HG03159 (cell line): ENCODE results near the gene GPR78.

Source experiments
- ATAC-seq: cut with Tn5 transposase; IDR thresholded peaks from one replicate; pipeline ENCODE4 v1.9.1; 2021; ENCODE audit warnings: mild to moderate bottlenecking, moderate library complexity; ENCODE audit not compliant: unreplicated experiment

Gene GPR78

DNA sequence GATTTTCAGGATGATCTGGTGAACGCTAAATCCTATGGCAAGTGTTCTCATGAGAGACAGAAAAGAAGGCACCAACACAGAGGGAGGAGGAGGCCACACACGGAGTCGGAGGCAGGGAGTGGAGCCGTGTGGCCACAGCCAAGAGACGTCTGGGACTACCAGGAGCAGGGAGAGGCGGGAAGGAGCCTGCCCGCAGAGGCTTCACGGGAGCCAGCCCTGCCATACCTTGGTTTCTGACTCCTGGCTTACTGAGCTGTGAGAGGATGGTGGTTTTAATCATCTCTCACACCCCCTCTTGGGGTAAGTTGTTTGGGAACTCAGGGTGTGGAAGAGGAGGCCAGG, 33.5 kb upstream of the GPR78 start:
- ATAC-seq = no peak

DNA sequence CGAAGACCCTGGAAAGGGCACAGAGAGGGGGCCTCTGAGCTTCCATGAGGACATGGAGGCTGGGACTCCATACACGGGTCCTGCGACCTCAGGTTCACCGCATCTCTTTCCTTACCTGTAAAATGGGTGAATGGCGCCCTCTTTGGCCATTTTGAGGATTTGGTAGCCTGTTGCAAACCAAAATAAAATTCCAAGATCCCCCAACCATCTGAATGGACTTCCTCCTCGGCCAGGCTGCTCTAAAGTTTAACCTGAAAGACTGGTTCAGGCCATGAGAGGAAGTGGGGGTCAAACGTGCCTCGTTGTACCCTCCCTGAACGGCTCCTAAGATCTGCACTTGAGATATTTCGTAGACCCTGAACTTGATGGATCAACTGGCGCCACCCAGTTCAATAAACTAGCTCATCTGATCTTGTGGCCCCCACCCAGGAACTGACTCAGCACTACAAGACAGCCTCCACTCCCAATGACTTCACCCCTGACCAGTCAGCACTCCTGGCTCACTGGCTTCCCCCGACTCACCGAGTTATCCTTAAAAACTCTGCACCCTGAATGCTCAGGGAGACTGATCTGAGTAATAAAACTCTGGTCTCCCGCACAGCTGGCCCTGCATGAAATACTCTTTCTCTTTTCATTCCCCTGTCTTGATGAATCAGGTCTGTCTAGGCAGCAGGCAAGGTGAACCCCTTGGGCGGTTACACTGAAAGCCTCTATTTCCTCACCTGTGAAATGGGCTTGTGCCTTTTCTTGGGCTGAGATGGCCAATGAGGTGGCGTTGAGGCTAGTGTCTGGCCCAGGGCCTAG, 32.9 kb upstream of the GPR78 start:
- ATAC-seq = no peak

DNA sequence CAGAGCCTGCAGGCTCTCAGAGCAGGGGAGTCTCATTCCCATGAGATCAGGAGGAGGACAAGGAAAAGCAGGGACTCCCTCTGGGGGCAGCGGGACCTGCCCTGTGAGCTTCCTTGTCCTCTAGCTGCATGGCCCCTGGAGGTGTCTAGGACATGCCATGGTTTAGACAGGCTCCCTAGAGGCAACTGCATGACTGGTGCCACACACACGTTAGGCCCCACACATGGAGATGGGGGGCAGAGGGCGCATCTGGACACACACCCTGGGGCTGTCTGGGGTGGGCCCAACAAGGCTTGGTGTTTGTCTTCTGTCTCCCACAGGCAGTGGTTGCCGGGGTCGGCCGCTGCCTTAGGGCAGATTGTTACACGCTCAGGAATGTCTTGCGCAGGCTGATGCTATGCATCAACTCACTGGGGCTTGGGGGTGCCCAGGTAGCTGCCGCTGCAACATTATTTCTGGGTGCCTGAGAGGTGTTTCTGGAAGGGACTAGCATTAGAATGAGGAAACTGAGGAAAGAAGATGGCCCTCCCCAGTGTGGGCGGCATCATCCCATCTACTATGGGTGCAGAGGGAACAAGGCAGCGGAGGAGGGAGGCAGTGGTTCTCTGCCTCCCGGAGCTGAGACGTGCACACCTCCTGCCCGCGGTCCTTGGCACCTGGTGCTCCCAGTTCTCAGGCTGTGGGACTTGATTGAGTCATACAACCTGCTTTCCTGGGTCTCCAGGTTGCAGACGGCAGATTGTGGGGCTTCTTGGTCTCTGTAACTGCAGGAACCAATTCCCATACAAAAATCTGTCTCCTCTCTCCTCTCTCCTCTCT, 32.1 kb upstream of the GPR78 start:
- ATAC-seq = no peak

DNA sequence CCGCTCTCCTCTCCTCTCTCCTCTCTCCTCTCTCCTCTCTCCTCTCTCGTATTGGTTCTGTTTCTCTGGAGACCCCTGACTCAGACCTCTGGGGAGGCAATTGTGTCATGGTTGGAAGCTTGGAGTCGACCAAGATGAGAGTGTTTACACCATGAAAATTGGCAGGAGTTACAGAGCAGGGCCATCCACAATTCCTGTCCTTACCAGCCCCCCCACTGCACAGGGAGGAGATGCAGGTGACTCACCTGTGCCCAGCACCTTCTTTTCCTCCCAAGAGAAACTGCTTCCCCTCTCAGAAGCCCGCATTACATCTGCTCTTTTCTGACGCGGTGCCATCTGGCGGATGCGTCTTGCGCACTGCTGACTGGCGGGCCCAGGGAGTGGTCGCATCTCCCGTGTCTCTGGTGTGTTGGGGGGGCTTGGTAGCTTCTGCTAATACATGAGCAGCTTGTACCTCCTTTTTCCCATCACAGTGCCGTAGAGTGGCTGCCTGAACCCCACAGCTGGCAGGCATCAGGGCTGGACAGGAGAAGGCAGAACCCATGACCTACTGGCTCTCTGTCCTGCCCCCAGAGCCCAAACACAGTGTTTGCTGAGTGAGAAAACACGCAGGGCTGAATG, 31.4 kb upstream of the GPR78 start:
- no peak for ATAC-seq

DNA sequence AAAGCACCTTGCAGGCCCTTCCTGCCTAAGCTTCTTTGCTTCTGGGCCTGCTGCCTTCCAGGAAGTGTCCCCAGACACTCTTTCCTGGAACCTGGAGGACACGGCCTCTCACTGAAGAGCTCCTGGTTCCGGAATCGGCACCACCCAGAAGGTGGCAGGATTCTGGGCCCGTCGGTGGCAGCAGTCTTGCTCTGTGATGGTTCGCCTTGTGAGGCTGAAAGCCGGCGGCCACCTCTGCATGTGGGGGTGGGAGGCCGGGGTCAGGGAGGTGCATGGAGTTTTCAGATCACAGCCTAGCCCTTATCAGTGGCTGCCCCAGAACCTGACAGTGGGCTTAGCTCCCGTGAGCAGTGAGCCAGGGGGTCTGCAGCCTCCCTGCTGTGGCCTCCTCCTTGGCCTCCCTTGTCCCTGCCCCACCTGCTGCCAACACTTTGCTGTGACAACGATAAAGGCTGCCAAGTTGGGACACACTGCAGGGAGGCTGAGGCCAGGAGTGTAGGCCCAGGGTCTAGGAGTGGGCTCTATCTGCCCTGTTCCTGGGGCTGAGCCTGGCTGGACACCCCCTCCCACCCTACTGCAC, 30.8 kb upstream of the GPR78 start:
- ATAC-seq = no peak

DNA sequence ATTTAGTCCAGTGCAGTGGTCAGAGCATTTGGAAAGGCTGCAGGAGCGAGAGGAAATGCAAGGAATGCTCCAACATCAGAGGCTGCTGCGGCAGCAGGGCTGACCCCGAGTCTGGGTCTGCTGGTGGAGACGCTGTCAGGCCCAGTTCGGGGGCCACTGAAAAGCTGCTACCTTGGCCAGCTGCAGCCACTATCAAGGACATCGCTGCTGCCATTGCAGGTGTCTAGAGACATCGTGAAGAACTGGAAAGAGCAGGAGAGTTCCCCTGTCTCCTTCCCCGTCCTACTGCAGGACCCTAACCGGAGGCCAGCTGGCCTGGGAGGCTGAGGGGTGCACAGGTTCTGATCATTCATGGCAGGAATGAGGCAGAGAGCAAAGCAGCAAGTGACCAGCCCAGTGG, 29.5 kb upstream of the GPR78 start:
- no peak for ATAC-seq

DNA sequence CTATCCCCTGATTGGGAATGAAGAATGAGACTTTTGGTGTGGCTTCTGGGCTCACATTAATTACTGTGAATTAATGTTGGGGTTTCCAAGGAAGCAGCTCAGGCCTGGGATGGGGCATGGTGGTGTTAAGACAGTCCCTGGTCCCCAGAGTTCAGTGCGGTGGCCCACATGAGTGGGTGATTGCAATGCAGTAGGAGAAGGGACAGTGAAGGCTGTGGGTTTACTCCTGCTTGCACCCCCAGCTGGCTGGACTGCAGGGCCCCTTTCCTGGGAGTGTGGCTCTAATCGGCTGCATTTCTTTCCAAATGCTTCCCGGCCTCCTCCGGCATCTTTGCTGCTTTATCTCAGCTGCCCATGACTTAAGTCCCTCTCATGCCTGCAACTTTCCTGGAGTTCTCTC, 28.2 kb upstream of the GPR78 start:
- ATAC-seq = no peak

DNA sequence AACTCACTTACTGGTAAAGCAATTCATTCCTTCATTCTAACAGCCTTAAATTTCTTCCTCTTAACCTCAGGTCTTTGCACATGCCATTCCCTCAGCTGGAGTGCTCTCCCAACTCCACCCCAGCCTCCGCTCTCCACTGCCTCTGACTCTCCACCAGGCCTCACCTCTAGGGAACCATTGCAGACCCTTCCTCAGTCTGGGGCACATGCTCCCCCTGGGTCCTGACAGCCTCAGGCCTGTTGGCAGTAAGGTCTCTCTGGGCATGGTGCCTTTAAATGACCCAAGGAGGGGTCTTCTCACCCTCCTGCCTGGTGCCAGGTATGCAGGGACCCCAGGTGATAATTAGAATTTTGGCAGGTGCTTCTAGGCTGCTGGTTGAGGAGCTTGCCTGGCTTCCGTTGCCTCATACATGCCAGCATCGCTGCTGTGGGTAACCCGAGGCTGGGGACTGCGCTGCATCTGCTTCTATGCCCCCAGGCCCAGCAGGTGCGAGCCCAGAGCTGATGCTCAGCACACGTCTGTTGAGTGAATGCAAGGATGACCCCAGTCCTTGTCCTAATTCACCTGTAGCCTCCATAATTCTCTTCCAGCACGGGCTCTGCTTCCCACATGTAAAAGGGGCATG, 27.5 kb upstream of the GPR78 start:
- ATAC-seq = no peak

DNA sequence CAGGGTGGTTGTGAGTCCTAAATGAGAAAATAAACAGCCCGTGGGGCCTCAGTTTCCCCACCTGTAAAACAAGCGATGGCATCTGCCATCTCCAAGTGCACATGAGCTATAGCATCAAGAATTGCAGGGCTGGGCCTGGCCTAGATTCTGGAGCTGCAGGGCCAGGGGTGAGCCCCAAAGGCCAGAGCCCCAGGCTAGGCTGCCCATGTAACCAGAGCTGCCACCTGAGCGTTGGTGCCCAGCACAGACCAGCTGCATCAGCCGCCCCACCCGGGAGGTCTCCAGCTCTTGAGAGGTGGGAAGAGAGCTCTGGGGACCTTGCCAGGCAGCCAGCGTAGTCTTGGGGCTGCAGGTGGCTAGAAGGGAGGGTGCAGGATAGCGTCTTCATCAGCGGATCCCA, 27.0 kb upstream of the GPR78 start:
- ATAC-seq = no peak

DNA sequence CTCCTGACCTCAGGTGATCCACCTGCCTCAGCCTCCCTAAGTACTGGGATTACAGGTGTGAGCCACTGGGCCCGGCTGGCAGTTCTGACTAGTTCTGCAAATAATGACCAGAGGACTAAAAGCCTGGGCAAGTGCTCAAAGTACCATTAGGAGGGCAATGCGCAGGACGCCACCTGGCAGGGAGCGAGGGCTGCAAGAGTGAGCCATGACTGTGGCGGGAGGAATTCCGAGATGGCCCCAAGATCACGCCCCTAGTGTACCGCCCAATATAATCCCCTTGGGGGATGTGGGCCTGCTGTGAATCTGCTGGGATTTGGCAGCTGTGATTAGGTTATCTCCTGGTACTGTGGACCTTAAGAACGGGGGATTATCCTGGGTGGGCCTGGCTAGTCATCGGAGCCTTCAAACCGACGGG, 26.2 kb upstream of the GPR78 start:
- no peak for ATAC-seq

DNA sequence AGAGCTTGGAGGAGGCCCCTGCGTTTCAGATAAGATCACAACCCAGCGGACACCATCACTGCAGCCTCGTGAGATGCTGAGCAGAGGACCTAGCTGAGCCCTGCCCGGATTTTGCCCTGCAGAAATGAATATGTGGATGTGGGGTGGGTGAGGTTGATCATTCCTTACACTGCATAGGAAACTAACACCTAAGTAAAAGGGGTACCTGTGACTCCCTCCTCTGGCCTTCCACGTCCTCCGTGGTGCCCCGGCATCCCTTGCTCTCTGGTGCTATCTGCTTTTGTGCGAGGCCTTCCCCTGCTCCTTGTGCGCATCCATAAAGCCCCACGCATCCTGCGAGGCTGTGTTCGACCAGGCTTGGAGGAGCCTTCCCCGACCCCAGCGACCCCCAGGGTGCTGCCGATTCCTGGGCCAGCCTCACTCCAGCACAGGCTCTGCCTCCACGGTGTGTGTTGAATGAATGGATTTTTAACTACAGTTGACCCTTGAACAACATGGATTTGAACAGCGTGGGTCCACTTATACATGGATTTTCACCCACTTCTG, 25.6 kb upstream of the GPR78 start:
- no peak for ATAC-seq

DNA sequence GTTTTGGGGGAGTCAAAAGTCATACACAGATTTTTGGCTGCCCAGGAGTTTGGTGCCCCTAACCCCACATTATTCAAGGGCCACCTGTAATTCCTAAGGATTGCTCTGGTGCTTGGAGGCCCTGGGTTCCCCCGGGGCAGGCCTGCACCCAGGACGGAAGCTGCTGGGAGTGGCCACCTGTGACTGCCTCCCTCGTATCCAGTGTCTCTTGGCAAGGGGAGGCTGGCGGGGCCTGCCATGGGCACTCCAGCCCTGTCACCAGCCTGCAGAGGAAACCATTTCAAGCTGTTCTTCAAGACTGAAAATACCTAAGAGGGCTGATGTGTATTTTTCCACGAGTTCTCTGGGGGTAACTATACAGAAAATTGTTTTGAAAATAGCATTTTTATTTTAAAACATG, 24.5 kb upstream of the GPR78 start:
- ATAC-seq = no peak

DNA sequence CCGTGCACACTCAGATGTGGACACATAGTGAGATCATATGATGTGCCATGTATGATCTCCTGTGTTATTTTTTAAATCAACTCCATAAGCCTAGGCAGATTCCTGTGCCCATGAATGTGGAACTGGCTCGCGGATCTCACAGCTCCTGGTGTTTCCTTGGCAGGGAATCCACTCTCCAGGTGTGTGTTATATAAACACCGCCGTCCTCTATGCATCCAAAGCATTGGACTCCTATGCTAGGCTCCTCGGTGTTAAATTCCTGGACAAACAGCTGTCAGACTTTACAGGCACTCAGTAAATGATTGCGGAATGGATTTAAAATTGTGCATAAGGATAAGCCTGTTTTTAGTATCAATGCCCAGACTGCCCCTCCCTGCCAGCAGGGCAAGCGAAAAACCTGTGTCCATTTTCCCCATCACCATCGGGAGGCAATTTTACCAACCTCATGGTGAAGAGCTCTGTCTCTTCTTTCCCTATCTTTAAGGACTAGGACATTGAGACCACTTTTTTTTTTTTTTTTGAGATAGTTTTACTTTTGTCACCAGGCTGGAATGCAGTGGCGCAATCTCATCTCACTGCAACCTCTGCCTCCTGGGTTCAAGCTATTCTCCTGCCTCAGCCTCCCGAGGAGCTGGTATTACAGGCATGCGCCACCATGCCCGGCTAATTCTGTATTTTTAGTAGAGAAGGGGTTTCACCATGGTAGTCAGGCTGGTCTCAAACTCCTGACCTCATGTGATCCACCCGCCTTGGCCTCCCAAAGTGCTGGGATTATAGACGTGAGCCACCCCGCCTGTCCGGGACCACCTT, 23.6 kb upstream of the GPR78 start:
- no peak for ATAC-seq

DNA sequence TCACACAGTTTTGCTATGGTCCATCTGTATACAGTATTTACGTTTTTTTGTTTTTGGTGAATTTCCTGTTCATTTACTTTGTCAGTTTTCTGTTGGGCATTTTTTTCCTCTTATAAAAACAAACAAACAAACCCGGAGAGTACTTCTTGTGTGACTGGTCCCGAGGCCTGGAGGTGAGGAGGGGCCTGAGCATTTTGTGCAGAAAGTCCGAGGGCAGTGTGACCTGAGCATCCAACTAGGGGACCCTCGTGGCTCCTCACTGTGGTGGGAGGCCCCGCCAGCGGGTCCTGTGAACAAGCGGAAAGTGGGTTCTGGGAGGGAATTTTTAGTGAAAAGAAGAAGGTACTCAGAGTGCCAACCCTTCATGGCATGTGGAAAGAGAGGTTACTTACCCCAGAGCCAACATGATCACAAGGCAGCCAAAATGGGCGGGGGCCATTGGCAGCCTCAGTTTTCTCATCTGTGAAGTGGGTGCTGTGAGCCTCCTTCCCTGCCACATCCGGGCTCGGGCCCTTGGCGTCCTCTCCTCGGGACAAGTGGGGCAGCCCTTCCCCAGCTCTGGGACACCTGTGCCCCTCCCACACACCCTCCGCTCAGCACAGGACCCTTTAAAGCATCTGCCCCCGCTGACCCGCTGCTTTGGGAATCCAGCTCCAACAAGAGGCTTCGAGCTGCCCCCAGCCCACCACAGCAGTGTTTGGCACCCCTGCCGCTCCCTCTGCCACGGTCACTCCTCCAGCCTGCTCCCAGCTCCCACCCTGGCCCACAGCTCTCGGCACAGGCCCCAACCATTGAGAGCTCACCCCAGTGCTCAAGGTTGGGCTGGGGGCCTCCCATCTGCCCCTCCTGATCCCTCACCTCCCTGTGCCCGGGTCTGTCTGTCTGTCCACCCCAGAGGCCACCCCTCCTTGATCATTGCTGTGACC, 22.8 kb upstream of the GPR78 start:
- ATAC-seq = no peak

DNA sequence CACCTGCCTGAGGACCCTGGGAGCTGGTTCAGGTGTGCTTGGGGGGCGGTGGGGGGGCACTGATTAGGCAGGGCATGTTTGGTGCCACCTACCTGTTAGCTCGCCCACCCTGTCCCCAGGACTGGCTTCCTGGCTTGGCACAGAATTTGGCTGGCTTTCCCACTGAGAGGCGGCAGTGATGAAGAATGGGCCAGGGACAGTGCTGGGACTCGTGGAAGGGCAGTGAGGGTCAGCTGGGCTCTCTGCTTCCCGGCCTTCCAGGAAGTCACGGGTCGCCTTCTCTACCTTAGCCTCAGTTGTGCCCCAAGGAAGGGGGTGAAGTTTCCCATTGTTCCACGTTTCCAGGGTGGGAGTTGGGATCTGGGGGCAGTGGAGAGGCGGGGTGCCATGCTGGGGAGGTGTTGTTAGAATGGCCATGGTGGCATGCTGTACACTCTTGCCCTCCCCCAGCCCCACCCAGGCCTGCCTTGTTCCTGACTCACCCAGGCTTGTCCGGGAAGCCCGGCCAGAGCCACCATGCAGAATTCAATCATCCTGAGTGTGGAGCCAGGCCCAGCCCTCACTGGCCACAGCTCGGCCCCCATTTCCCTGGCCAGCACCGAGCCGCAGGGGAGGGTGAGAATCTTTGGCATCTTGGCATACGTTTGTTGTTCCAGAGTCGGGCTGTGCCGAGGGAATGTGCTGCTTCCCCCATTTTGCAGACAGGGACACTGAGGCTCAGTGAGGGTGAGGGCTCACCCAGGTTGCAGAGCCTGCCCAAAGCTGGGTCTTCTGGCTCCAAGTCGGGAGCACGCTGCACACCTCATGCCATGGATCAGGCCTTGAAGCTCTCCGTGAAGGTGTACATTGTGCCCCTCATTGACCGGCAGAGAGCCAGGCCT, 21.9 kb upstream of the GPR78 start:
- no peak for ATAC-seq

DNA sequence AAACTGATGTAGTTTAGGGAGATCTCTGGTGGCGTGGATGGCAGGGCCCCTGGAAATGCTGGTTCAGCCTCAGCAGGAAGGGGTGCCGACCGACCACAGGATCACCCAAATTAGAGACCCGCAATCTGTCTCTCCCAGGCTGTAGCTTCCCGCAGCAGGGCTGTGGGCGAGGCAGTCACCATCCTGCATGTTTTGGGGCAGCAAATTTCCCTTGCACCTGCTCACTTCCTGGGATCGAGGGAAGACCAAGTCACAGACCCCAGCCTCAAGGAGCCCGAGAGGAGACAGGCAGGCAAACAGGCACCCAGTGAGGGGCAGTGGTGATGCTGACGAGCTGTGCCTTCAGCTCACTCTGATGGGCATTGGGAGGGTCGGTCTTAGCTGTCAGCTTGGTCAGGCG, 21.2 kb upstream of the GPR78 start:
- ATAC-seq = no peak

DNA sequence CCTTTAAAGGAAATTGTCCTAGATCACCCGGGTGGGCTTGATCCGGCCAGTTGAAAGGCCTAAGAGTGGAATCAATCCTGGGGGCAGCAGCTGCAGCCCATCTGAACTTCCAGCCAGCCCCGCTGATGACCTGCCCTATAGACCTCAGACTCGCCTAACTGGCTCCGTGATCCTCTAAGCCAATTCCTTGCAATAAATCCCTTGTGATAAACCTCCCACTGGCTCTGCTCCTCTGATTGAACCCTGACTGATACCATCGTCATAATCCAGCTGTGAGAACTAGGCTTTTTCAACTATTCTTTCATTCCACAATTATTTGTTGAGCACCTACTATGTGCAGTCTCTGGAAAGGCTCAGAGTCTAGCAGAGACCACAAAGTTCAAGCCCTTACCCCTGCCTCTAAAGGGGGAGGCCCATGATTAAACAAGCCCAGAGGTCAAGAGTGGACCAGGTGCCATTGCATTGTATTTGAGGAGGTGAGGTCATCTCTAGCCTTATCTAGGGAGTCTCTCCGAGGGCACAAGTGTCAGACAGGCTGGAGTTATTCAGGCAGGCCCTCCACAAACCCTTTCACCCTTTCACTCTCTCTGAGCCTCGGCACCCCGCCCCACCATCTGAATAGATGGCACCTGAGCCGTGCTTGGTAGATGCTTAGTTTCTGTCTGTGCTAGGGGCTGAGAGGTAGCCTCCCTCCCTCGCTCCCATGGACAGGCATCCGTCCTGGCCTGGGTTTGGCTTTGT, 20.5 kb upstream of the GPR78 start:
- no peak for ATAC-seq
